Stimulated activated CD8-positive, alpha-beta memory T cell treated with anti-CD3 and anti-CD28 coated beads, Interleukin-4, amount 100 ng/mL, for 1 hour (primary cell): Measurements from ENCODE around the gene SPACA1.
"Not testable (repeated sequence)": the region's sequence is repeated elsewhere in the genome, so short reads cannot be mapped to it uniquely, and the experiment has no call there.

Experiments used
- DNase-seq, 2 donors: peaks; one replicate each; pipeline ENCODE4 v3.0.0-alpha.2; 2020; ENCODE audit warnings: low read depth in 2 of 2, low spot score in 1 of 2

Gene SPACA1

GRCh38 chr6:88047510-88048150 lies at the start of gene SPACA1:
SPACA1 (plus strand) TSS chr6:88047841; CDS start chr6:88047906, 65 bp downstream.
- no peak for DNase-seq

GRCh38 chr6:88000713-88001112 lies 46.9 kb upstream of the SPACA1 start:
- no peak for DNase-seq

DNA sequence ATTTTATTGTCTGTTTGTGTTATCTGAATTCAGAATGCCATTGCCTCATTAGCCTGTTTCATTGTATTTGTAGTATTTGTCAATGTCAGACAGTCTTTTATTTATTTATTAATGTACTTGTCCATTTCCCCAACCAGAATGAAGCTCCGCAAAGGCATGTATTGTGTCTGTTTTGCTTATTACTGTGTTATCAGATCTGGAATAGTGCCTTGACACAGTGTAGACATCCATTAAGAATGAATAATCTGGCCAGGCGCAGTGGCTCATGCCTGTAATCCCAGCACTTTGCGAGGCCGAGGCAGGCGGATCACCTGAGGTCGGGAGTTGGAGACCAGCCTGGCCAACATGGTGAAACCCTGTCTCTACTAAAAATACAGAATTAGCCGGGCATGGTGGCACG lies 46.4 kb upstream of the SPACA1 start:
- DNase-seq: not testable (repeated sequence)

- DNase-seq: no peak
These were observed 42.9 kb upstream of the SPACA1 start for GRCh38 chr6:88004707-88005106.

DNA sequence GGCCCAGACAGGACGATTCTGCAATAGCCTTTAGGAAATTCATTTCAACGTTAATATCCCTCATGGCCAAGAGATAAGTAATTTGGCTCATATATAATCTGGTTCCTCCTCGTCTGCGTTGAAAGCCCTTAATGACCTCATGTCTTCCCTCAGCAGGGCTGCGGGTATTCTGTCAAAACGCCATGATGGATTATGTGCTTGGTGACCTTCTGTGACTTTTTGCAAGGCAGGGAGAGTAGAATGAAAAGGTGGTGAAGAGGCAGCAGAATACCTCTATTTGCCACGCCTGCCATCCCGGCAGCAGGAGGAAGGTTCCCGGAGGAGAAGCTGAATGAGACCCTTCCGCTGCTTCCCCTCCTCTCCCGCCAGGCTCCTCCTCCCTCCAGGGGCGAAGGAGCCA lies 41.1 kb upstream of the SPACA1 start:
- no peak for DNase-seq

GRCh38 chr6:88008411-88008810 lies 39.2 kb upstream of the SPACA1 start:
- DNase-seq: no peak

DNA sequence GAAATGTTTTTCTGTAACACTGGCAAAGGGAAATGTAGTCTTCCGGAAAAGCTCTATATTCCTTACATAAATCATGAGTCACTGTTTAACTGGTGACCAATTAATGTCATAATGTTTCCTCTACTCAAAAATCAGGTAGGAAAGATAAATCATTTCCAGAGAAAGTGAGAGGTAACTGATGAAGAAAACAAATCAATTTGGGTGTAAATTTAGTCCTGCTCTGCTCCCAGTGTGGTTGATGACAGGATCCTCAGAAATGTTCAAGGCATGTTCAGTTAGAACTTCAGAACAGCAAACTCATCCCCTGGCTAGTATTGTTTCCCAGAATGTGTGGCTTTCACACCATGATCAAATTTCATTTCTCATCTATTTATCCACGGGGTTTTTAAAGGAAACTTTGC lies 38.8 kb upstream of the SPACA1 start:
- DNase-seq: no peak

DNA sequence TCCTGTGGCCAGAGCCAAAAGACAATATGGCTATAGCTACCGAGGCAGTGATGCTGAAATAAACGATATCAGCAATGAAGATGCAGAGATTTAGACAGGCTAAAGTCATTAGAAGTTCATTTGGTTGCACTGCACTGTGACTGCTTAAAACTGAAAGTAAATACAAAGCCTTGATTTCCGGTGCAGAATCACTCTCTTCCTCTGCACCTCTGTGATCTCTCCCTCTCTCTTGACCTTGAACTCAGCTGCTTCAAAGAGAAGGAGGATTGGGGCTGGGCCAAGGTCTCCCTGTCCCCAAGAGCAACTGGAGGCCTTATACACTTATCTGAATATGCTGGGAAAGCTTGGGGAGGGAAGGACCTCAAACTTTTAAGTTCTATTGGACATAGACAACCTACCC lies 34.6 kb upstream of the SPACA1 start:
- no peak for DNase-seq

DNA sequence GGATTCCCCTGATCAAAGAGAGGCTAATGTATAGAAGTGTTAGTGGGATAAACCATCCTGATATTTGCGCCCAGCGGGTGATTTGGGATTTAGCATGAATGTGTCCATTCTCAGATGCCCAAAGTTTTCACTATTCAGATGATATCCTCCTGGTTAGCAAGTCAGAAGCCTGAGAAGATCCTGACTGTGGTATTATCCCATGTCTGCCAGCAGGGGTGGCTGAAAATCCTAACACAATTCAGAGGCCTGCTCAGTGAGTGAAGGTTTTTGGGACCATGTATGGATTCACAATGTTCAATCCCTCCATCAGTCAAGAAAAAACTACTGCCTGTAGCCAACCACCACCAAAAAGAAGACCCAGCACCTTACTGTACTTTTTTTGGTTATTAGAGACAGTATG lies 34.1 kb upstream of the SPACA1 start:
- no peak for DNase-seq

- no peak for DNase-seq
These were observed 27.2 kb upstream of the SPACA1 start for GRCh38 chr6:88020439-88020838.

DNA sequence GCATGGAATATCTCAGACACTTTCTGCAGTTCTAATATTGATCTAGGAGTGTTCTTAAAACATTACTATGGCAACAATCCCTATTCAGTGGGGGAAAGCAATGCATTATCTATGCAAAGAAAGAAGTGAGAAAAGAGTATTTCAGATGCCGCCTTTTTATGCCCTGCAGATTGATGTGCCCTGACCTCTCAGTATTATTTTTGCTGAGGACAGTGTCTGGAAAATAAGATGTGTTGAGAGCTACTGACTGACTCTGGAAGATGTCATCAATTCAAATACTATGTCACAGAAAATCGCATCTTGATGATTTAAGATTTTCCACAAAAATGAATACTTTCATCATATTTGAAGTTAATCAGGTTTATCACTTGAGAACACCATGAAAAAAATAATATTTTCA lies 22.9 kb upstream of the SPACA1 start:
- DNase-seq: no peak

DNA sequence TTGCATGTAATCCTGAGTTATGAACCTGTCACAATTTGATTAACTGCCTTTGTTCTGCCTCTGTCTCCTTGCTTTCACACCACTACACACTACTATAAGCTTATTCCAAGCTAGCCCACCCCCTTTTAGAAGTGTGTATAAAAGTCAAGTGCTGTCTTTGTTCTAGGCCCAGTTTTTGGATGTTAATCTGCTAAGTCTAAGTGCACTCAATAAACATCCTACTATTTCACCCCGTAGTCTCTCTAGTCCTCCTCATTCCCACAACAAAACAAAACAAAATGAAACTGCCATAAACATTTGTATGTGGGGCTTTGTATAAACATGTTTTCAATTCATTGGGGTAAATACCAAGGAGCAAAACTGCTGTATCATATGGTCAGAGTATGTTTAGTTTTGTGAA lies 16.1 kb upstream of the SPACA1 start:
- no peak for DNase-seq

DNA sequence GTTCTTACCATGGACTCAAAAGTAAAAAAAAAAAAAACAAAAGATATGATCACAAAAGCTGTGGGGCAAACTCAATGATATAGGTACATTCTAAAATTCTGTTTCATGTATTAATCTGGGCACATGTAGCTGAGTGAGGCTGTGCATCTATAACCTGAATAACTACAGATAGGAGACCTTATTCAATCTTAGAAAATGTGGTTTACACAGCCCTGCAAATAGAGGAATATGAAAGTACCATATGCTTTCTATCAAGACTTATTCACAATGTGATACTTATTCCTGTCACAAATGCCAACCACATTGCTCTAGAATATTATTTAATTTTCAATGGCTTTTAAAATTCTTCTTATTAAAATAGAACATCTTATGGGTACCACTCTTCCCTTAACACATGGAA lies 3.1 kb upstream of the SPACA1 start:
- no peak for DNase-seq

GRCh38 chr6:88045521-88046136 lies 2.0 kb upstream of the SPACA1 start:
- no peak for DNase-seq

DNA sequence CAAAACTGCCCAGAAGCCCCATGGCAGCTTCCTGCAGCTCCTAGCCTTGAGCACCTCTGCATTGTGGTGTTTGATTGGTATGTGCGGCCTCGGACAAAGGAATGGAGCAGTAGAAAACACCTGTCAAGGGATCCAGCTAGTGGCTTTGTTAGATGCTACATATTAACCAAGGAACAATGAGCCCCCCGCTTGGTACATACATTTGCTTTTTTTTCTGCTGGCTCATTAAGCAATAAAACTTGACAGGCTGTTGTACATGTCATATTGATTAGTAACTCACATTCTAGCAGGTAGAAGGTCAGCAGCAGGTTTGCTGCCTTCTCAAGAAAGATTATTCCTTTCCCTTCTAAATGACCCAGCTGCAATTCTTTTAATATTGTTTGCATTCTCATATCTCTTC lies 937 bp downstream of the SPACA1 start:
- DNase-seq: no peak

DNA sequence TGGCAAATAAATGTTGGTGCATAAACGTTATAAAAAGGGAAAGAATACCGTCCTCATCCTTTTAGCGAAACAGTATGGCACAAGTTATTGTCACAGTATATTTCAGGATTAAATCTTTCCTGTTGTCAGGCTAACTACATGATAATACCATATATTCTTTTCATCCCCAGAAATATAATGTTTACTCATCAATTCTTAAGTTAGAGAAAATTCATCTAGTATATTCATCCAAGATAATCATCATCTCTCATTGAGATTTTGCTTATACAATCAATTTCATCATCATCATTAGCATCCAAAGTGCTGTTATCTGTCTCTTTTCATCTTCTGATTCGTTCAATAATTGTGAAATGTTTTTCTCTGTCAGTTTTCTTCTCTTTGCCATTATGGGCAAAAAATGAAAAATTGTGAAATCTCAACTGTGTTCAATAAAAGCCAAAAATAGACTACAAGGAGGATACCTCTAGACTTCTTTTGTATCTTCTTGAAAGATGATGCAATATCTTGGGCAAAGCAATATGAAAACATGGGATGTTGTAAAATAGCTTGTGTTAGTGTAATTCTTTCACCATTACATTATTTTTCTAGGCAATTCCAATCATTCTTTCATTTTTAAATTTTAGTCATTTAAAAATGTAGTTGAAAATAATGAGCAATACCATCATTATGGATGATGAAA lies 2.6 kb downstream of the SPACA1 start:
- no peak for DNase-seq

DNA sequence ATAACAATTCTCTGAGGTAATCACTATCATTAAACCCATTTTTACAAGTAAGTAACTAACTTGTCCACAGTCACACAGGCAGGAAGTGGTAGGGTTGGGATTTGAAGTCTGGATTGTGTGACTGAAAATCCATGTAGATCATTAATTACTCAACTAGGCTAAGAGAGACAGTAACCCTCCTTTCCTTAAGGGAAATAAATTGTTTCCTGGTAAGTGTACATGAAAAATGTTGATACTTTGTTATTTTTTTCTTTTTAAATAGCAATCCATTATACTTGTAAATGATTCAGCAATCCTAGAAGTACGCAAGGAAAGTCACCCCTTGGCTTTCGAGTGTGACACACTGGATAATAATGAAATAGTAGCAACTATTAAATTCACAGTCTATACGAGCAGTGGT lies 11.6 kb downstream of the SPACA1 start:
- DNase-seq: no peak

DNA sequence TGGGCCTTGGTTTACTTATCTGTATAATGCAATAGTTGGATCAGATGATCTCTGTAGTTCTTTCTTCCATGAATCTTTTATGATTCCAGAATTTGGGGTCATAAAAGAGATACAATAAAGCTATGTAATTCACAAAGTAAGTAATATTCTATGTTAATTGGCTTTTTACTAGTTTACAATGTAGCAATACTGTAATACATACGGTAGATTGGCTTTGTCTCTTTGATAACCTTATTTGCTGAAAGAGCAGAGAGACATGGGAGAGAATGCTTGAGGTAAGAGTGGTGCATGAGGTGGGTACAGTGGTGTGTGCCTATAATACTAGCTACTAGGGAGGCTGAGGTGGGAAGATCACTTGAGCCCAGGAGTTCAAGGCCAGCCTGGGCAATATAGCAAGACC lies 14.7 kb downstream of the SPACA1 start:
- no peak for DNase-seq

DNA sequence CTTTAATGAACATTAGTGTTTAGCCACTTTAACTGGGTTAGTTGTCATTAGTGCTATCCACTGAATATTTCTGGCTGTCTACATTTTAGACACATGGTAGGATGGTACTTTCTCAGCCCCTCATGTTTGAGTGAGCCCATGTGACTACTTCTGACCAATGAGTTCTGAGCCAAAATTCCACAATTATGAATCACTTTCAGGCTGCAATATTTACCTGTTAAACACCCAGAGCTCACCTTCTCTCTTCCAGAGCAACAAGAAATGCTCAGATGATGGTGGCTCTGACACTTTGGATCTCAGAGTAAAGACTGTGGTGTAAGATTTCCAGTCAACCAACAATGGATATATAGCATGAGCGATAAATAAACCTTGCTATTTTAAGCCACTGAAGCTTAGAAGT lies 24.8 kb downstream of the SPACA1 start:
- DNase-seq: no peak

GRCh38 chr6:88074791-88075190 lies 27.1 kb downstream of the SPACA1 start:
- DNase-seq: no peak

DNA sequence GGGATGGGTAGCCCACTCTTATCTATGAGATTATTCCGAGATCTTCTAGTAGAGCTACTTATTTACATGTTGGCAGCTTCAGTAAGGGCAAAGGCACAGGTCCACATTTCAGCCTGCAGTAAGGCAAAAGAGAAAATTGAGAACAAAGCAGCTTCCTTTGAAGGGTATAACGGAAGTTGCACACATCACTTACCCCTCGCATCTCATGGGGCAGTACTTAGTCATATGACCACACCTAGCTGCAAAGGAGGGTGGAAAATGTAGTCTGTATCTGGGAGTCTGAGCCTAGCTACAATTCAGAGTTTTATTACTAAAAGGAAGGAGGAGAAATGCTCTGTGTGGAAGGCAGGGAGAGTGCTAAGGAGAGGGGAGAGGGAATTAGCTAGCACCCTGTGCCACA lies 29.7 kb downstream of the SPACA1 start:
- DNase-seq: no peak

GRCh38 chr6:88086792-88087191 lies 39.2 kb downstream of the SPACA1 start:
- DNase-seq: no peak

- no peak for DNase-seq
These were observed 42.1 kb downstream of the SPACA1 start for GRCh38 chr6:88089708-88090107.
